Endodermal cell (in vitro differentiated cells): ENCODE results near the gene NDUFS3. TPM values are rescaled to one million over a fixed set of nuclear protein-coding genes. Genes with fewer than 3 reads are reported as not detected.
A peak's percentile ranks its signal among the peaks of the same experiment; 100 is the strongest.

Experiments
- DNase-seq: peaks from one replicate; pipeline ENCODE4 v3.0.0-alpha.2; 2017
- H3K27ac ChIP-seq: 2 replicates; pipeline ENCODE4 v1.5.1; 2013; ENCODE audit warnings: mild to moderate bottlenecking, low read depth, low read length, moderate library complexity
- H3K27me3 ChIP-seq: 2 replicates; pipeline ENCODE4 v1.6.1; 2013; ENCODE audit warnings: mild to moderate bottlenecking, low read length, moderate library complexity; ENCODE audit not compliant: insufficient read depth, control insufficient read depth, poor library complexity, severe bottlenecking
- H3K36me3 ChIP-seq: 2 replicates; pipeline ENCODE4 v1.7.0; 2013; ENCODE audit warnings: mild to moderate bottlenecking, low read length, moderate library complexity; ENCODE audit not compliant: control insufficient read depth, insufficient read depth
- H3K4me1 ChIP-seq: one replicate; pipeline ENCODE4 v1.7.0; 2013; ENCODE audit warnings: low read length; ENCODE audit not compliant: control insufficient read depth, insufficient read depth
- H3K4me3 ChIP-seq: 2 replicates; pipeline ENCODE4 v1.5.1; 2013; ENCODE audit warnings: mild to moderate bottlenecking, low read length, moderate library complexity
- H3K9ac ChIP-seq: 2 replicates; pipeline ENCODE4 v1.6.1; 2013; ENCODE audit warnings: mild to moderate bottlenecking, low read length, moderate library complexity; ENCODE audit not compliant: poor library complexity, severe bottlenecking; ENCODE audit errors: extremely low read depth
- H3K9me3 ChIP-seq: 2 replicates; pipeline ENCODE4 v1.6.1; 2013; ENCODE audit warnings: mild to moderate bottlenecking, low read length, moderate library complexity; ENCODE audit not compliant: control insufficient read depth
- H3K27ac Mint-ChIP-seq: 2 replicates; pipeline ENCODE4 v1.8.0; 2020; ENCODE audit warnings: mixed read lengths
- H3K27me3 Mint-ChIP-seq: 2 replicates; pipeline ENCODE4 v1.8.0; 2021; ENCODE audit warnings: mild to moderate bottlenecking, mixed read lengths; ENCODE audit not compliant: insufficient read depth
- H3K36me3 Mint-ChIP-seq: 2 replicates; pipeline ENCODE4 v1.8.0; 2020; ENCODE audit warnings: low read depth, mixed read lengths
- H3K4me1 Mint-ChIP-seq: 2 replicates; pipeline ENCODE4 v1.8.0; 2020; ENCODE audit warnings: mixed read lengths
- H3K4me3 Mint-ChIP-seq: 2 replicates; pipeline ENCODE4 v1.8.0; 2020; ENCODE audit warnings: mild to moderate bottlenecking, moderate library complexity, mixed read lengths
- H3K9me3 Mint-ChIP-seq: 2 replicates; pipeline ENCODE4 v1.8.0; 2020; ENCODE audit warnings: mild to moderate bottlenecking, mixed read lengths
- CTCF ChIP-seq: fragments of 200-600 bp; sonication (generic); conservative IDR thresholded peaks from 2 replicates; pipeline ENCODE4 v1.5.0; 2021; ENCODE audit warnings: antibody characterized with exemption, mild to moderate bottlenecking
- WGBS, 2 experiments: methylation state at CpG; one replicate each; pipeline versions ENCODE4 v1.1.5 to v1.1.7; 2013; ENCODE audit warnings: missing lambda C conversion rate in 2 of 2, mixed read lengths in 1 of 2; ENCODE audit not compliant: insufficient coverage in 1 of 2, insufficient read length in 1 of 2; 5-methylcytosine and 5-hydroxymethylcytosine counted together
- total RNA-seq, 2 donors: library from RNA; stranded (reverse); fragmentation: NEBNext Ultra II Directional in 1 of 2; extraction: Animal tissue kit (Norgen Biotek cat#: 25700) in 1 of 2; gene quantifications; 2 replicates in 1 of 2; 3 replicates in 1 of 2; pipeline ENCODE4 v1.2.1, GENCODE V29; 2021

Gene NDUFS3
- total RNA-seq, 2 donors from 2014 or later: 104 to 106 TPM

GRCh38 chr11:47534704-47535251 is 44.1 kb upstream of the NDUFS3 start:
- peaks cover 52% of the 10 kb centered on the region for H3K36me3 ChIP-seq
- no peaks in the 10 kb centered on the region for H3K9me3 ChIP-seq
- H3K9ac ChIP-seq: no peak overlapping the region
- 97 to 100% methylated on average over 1 to 3 of the region's 4 CpGs for WGBS, 2 experiments
- DNase-seq: no peak
- no peak overlapping the region for H3K27ac Mint-ChIP-seq
- peaks cover 9% of the 10 kb centered on the region for H3K4me1 Mint-ChIP-seq
- H3K4me1 ChIP-seq: no peaks in the 10 kb centered on the region
- no peaks in the 10 kb centered on the region for H3K27me3 Mint-ChIP-seq
- no peak overlapping the region for H3K27ac ChIP-seq
- peaks cover 25% of the 10 kb centered on the region for H3K36me3 Mint-ChIP-seq
- no peaks in the 10 kb centered on the region for H3K9me3 Mint-ChIP-seq
- no peak overlapping the region for H3K4me3 Mint-ChIP-seq
- no peak for TF ChIP-seq CTCF
- H3K4me3 ChIP-seq: no peak overlapping the region
- no peaks in the 10 kb centered on the region for H3K27me3 ChIP-seq

- Histone ChIP-seq H3K27me3 (no peaks in the 10 kb centered on the region), H3K27ac (no peak overlapping the region), H3K4me3 (no peak overlapping the region), H3K9ac (no peak overlapping the region), H3K4me1 (no peaks in the 10 kb centered on the region), H3K36me3 (peaks cover 42% of the 10 kb centered on the region), H3K9me3 (no peaks in the 10 kb centered on the region)
- no peaks in the 10 kb centered on the region for H3K27me3 Mint-ChIP-seq
- no peak for TF ChIP-seq CTCF
- H3K9me3 Mint-ChIP-seq: no peaks in the 10 kb centered on the region
- 80 to 98% methylated on average over 1 to 2 of the region's 3 CpGs for WGBS, 2 experiments
- H3K4me3 Mint-ChIP-seq: no peak overlapping the region
- peaks cover 36% of the 10 kb centered on the region for H3K36me3 Mint-ChIP-seq
- DNase-seq: no peak
- peaks cover 12% of the 10 kb centered on the region for H3K4me1 Mint-ChIP-seq
- H3K27ac Mint-ChIP-seq: no peak overlapping the region
Measured at GRCh38 chr11:47536915-47537314, 42.0 kb upstream of the NDUFS3 start.

- H3K27ac Mint-ChIP-seq: peak overlapping the region; percentile 67
- no peak overlapping the region for H3K27ac ChIP-seq
Measured at GRCh38 chr11:47538741-47539565, 39.9 kb upstream of the NDUFS3 start.

More at GRCh38 chr11:47538741-47539565, 39.9 kb upstream of the NDUFS3 start:
- 92 to 95% methylated on average over 10 of the region's 10 CpGs for WGBS, 2 experiments
- TF ChIP-seq CTCF: no peak
- Histone ChIP-seq H3K27me3 (no peaks in the 10 kb centered on the region), H3K9ac (no peak overlapping the region), H3K36me3 (peaks cover 36% of the 10 kb centered on the region), H3K9me3 (no peaks in the 10 kb centered on the region), H3K4me3 (no peak overlapping the region), H3K4me1 (no peaks in the 10 kb centered on the region)
- Mint-ChIP-seq H3K36me3 (peaks cover 36% of the 10 kb centered on the region), H3K4me1 (peaks cover 12% of the 10 kb centered on the region), H3K4me3 (no peak overlapping the region), H3K27me3 (no peaks in the 10 kb centered on the region), H3K9me3 (no peaks in the 10 kb centered on the region)
- DNase-seq: no peak
